Hematopoietic multipotent progenitor cell treated with erythropoietin and hydrocortisone succinate and interleukin-3 and kit ligand, for 8 days (in vitro differentiated cells): ENCODE data around the gene CPEB1.

Source experiments
- DNase-seq: peaks from one replicate; pipeline ENCODE4 v3.0.0-alpha.2; 2015

The CPEB1 gene

DNA sequence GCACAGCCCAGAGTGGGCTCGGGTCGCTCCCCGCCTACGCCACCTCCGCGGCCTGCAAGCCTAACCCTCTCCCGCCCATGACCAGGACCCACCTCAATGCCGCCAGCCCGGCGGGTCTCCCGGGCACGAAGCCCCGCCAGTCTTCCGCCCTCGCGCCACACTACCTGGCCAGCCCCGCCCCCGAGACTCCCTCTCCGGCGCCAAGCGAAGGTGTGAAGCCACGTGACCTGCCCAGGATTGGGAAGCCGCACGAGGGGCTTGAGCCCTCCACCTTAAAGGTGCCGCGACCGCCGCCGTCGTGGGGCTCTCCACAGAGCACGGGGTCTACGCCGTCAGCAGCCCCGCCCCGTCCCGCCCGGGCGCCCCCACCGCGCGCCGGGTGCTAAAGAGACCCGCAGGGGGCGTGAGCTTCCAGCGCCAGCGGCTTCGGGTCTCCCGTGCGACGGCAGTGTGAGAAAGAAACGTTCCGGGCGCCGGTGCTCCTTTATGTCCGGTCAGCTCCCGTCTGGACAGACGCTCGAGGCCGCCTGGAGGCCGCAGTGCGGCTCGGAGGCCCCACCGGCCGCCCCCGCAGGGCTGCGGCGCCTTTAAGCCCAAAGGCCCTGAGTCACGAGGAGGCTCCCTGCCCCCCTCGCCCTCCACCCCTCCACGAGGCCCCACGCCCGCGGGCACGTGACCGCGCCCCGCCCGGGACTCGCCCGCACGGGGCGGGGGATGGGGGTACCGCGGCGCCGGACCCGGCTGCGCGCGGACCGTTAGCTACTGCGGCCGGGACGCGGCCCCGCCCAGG is at the start of gene CPEB1:
Gene CPEB1 (minus strand): TSS at position 319 of the 790 bp plus-strand sequence. CDS start 18,904 bp downstream, outside the sequence.
- DNase-seq: peak; percentile 78

DNA sequence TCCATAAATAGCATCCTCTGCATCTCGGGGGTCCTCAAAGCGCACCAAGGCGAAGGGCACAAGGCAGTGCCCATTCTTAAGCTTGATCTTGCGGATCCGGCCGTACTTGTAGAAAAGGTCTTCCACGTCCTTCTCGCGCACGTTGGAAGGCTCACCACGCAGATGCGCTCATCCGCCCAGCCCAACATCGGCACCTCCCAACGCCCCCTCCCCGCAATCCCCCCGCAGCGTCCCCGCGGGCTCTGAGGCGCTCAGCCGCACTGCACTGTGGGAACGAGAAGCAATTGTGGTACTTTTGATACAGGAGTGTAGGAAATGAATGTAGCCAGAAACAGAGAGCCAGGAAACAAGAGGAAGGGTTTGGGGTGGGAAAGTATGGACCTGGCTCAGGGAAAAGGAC is 45.0 kb upstream of the CPEB1 start:
- DNase-seq: no peak

DNA sequence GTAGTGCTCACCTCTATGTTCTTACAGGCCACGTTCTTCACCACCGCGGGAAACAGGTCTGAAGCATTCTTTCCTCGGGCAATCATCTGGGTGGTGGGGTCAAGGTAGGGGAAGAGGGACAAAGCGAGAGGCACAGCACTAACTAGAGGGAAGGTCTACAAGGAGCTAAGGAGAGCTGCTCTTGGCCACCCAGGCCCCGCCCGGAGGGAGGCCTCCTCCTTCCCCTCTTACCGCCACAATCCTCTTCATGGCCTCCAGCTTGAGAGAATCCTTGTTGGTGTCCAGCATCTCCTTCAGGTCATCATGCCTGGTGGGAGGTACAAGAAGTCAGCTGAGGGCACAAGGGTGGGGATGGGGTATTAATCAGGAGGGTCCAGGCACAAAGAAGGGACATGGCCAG is 42.0 kb upstream of the CPEB1 start:
- no peak for DNase-seq

DNA sequence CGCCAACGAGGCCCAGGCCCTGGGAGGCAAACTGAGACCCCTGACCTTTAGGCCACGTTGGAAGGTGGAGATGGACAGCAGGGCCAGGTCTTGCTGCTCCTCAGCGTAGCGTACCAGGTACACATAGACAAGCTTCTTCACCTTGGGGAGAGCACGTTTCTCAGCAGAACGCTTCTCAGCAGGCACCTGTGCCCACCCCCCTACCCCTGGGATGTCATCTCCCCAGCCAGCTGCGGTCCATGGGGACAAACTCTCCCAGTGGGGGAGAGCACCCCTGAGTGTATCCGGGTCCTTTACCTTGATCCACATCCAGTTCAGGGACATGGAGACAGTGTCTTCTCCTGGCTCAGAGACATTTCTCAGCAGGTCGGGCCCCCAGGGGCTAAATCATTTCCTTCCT is 41.5 kb upstream of the CPEB1 start:
- no peak for DNase-seq

DNA sequence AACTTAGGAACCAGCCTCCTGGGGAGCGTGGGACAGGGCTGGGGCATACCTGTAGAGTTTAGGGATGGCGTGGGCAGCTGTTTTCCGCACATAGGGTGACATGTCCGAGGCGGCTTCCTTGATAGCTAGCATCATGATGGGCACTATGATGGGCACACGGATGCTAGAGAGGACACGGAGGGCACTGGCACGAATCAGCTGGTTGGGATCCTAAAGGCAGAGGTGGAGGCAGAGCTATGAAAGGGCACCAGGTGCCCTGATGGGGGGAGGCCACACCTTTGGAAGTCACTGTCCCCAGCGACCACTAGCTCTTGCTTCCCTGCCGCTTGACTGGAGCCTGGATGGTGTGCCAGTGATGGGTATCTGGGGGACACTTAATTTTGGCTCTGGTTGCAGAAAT is 34.2 kb upstream of the CPEB1 start:
- DNase-seq: no peak

DNA sequence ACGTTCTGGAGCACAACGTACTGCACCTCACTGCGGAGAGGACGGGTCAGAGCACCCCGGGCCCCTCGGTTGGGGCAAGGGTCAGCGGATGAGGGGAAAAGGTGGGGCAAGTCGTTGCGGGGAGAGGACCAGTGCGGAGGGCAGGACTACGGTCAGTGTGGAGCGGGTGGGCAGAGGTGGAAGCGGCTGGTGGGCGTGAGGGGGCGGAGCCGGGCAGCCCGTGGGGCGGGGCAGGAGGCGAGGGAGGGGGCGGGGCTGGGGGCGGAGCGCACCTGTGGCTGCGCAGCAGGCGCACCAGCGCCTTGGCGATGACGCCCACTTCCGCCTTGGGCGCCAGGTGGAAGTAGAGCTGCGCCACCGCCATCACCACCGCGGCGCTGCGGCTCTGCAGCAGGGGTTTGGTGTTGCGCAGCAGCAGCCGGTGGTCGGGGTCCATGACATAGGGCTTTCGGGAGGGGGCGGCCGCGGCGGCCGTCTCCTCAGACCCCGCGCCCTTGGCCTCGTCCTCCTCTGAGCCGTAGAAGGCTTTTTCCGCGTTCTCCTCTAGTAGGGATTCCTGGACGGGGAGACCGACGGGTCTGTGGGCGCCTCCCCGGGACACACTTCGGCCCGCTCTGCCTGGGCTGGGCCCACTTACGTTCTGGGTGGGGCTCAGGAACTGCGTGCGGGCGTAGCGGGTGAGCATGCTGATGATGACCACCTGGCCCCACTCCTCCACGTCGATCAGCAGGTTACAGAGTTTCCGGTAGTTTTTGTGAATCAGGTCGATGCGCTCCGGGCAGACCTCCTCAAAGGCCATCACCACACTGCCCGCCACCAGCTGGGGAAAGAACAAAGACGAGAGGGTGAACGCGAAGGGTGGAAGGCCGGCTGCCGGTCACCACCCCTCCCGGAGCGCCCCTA is 33.3 kb upstream of the CPEB1 start:
- peak; percentile 60 for DNase-seq

DNA sequence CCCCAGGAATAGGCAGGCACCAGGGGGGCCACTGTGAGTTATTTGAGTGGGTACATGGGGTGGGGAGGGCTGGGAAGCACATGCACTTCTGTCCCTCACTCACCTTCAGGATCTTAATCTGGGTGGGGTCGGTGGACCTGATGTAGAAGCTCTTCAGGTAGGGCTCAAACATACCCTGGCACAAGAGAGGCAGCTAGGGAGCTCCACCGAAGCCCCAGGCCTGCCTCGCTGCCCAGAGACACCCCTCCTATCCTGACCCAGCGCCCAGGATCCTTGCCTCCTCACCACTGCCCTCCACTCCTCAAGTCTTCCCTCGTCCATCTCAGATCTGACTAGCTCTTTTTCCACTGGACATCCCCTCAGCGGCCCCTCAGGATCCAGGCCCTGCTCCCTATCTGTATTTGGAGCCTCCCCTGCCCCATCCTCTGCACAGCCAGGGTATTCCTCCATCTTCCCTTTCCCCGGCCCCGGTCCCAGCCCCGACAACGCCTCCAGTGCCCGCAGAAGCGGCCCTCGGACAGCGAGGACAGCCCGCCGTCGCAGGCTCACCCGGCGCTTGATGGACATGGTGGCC is 32.5 kb upstream of the CPEB1 start:
- no peak for DNase-seq

DNA sequence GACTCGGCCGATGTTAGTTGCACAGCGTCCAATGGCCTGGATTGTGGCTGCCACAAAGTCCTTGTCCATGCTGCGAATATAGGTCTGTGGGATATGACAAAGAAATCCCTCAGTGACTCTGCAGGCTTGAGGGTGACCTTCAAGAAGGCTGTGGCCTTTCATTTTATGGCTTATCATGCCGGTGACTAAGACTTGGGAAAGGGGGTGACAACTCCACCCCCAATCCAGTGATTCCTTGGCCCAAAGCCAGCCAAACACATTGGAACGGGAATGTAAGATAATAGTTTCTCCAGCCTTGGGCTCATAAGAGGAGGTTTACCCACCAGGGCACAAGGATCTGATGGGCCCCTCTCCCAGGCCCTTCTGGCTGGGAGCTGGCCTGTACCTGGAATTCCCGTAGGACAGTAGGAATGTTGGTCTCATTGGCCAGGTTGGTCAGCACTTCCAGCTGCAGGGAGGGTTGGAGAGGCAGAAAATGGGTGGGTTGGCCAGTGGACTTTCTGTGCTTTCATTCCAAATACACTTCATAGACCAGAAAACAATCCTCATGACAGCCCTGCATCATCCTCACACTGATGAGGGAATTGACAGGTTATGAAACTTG is 30.7 kb upstream of the CPEB1 start:
- DNase-seq: no peak

DNA sequence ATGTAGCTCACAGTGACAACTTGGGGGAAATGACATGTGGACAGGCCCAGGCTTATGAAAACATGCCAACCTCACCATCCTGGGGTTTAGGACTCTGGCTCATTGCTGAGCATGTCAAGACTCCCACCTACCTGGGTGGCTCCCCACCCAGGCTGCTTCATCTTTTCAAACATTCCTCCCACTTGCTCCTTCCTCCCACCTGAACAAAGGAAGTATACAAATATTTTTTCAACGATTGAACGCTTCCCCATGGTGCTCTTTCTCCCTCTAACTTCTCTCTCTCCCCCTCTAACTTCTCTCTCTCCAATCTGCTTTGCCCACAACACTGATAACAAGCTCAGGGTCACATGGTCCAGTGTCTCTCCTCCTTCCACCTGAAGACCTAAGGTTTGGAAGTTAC is 27.7 kb upstream of the CPEB1 start:
- no peak for DNase-seq

DNA sequence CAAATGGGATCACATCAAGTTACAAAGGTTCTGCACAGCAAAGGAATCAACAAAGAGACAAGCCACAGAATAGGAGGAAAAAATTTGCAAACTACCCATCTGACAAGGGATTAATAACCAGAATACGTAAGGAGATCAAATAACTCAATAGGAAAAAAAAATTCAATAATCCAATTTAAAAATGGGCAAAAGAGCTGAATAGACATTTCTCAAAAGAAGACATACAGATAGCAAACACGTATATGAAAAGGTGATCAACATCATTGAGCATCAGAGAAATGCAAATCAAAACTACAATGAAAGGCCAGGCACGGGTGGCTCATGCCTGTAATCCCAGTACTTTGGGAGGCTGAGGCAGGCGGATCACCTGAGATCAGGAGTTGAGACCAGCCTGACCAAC is 23.5 kb upstream of the CPEB1 start:
- DNase-seq: no peak

DNA sequence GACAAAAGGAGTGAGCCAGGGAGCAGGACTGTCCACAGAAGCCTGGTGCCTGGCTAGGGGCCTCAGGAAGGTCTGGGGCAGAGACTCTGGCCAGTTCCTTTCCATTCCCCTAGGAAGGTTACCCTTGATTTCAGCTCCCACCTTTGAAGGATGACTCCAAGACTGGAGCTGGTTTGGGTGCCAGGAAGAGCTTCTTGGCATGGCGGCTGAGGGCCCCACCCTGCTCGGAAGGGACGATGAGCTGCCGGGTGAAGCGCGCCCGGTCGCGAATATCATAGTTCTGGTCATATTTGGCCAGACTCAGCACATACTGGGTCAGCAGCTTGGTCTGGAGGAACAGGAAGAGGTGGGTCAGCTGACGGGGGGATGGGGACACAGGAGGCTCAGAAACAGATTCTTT is 19.4 kb upstream of the CPEB1 start:
- DNase-seq: no peak

DNA sequence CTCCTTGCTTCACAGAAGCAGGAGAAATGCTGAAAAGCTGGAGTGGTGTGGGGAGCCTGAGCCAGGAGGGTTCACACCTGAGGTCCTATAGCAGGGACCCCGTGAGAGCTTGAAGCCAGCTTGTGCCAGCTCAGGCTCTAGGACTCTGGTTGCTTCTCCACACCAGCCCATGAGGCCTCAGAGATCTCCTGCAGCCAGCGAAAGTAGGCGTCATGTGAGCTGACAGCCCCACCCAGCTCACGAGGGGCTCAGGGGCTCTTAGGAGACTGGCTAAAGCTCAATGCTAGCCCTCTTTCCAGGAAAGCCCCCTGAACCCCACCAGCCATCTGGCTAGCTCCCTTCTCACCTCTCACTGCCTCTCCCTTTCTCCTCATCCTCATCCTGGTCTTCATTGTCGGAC is 16.9 kb upstream of the CPEB1 start:
- no peak for DNase-seq

DNA sequence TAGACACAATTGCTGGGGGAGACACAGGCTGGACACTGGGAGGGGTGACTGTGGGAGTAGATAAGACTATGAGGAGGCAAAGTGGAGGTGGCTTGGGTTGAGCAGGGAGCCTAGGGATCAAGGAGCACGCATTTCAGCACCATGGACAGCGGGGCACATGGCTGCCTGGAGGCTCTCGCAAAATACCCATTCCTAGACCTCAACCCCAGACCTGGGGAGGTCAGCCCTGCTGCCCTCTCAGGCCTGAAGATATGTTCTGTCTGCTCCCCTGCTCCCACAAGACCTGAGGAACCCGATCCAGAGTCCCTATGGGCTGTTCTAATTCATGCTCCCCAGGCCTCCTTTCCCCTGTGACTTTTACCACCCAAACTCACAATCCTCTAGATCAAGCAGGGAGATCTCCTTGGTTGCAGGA is 16.0 kb upstream of the CPEB1 start:
- peak; percentile 73 for DNase-seq

DNA sequence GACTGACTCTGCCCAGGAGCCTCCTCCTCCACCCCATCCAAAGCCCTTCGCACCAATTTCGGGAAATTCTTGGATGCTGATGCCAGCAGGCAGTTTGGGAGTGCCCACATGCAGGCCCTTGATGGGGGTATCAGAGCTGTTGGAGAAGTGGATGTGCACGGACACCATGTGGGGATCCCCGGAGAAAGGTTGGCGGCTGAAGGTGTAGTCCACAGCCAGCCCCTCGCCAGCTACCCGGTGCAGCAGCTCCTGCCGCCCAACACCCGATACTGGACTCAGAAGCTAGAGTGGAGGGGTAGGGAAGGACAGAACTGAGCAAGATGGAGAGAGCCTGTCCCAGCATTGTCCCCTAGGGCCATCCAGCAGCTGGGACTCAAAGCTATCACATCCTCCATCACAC is 15.5 kb upstream of the CPEB1 start:
- DNase-seq: no peak

DNA sequence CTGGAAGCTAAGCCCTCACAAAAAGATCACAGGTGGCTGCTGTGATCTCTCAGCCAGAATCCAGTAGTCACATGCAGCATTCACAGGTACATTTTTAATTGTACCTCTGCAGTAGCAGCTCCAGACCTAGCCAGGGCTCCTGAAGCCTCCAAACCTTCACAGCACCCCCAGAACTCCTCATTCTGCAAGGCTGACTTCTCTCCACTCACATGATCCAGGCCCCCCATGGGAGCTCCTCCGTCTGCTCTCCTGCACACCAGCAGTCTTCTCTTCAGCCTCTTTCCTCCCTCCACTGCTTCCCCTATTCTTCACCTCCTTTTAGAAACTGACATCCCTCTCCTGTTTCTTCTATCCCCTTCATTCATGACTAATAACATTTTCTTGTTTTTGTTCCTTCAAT is 13.2 kb upstream of the CPEB1 start:
- no peak for DNase-seq

DNA sequence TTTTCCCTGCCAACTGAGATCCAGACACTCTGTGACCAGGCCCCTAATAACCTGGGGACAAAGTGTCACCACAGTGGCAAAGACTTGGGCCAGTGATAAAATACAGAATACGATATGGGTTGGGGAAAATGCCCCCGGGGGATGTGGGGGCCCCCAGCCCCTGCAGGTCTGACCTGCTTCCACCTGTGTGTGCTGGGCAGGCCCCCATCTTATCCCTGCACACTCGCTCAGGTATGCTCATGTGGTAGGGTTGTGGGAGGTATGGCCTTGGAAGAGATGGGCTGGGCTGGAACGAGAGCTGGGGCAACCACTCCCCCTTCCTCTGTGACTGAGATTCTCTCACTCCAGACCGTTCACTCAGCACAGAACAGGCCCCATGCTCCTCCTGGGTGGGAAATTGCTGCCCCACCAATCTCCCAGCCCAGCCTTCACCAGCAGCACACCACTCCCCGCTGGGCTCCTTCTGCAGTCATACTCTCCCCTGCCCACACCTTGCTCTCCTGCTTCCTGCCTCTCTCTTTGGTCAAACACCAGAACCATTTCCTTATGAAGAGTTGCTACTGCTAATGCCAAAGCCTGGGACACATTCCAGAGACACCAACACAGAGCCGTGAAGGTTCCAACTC is 9.6 kb upstream of the CPEB1 start:
- DNase-seq: no peak

DNA sequence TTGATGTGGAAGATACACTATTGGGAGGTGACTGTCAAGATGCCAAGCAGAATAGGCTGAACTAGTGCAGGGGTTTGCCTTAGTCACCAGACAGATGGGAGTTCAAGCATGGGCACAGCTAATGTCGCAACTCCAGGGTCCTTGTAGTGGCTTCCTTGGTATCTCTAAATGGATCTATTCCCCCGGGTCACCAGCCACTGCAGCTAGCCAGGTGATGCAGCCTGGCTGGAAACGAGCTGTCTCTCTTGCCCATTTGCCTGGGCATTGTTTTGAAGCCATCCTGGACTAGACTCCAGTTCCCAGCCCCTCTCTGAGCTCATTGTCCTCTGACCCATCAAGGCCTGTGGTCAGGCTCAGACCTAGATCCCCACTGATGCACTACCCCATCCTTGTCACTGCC is 8.4 kb upstream of the CPEB1 start:
- DNase-seq: no peak

DNA sequence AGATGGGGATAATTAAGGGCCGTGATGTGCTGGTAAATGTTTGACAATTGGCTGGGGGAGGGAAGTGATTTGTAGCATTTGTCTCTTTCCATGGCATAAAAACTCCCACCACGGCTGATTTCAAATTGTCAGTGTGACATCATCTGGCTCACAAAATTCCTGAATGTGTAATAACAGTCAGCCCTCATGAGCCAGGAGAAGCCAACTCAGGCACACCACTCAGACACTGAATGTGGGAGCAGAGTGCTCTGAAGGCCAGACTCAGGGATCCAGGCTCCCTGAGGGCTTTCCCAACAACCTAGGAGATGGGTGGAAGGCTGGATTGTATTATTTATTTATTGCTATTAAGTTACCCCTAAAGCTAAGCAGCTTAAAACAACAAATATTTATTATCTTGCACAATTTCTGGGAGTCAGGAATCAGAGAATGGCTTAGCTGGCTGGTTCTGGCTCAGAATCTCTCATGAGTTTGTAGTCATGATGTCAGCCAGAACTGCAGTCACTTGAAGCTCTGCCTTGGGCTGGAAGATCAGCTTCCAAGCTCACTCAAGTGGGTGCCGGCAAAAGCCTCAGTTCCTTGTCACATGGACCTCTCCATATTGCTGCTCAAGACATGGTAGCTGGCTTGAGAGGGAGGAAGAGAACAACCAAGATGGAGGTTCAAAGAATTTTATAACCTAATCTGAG is 6.5 kb upstream of the CPEB1 start:
- no peak for DNase-seq

DNA sequence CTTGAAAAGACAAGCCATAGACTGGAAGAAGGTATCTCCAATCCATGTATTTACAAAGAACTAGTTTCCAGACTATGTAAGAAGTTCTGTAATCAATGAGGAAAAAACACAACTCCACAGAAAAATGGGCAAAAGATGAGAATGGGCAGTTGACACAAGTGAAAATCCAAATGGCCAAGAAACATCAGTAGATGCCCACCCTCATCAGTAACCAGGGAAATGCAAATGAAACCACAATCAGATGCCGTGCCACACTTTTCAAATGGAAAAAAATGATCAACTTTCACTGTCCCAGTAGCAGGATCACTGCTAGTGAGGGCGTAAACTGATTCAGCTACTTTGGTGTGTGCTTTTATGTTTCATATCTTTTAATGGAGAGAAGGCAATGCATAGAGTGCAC is 4.5 kb upstream of the CPEB1 start:
- no peak for DNase-seq

DNA sequence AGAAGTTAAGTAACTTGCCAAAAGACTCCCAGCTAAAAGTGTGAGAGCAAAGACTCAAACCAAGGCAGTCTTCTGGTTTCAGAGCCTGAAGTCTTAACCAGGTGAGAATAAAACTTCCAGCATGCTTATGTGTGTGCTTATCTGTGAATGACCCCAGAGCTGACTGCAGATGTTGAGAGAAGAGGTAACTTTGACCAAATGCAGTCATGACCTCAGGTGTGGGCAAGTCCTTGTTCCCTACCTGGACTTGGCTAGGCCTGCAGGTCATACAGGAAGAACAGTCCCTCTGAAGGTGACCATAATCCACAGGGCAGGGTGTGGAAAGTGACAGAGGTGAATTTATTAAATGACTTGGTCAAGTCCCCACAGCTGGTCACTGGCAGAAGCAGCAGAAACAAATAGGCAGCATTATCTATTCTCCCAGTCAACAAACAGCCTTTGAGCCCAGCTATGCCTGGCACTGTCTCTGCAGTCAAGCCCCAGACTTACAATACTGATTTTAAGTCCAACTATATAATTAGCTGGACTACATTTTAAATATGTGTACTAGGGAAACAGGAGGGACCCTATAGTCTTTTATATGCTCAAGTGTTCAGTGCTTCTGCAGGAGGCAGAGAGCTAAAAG is 3.0 kb upstream of the CPEB1 start:
- DNase-seq: peak; percentile 32

DNA sequence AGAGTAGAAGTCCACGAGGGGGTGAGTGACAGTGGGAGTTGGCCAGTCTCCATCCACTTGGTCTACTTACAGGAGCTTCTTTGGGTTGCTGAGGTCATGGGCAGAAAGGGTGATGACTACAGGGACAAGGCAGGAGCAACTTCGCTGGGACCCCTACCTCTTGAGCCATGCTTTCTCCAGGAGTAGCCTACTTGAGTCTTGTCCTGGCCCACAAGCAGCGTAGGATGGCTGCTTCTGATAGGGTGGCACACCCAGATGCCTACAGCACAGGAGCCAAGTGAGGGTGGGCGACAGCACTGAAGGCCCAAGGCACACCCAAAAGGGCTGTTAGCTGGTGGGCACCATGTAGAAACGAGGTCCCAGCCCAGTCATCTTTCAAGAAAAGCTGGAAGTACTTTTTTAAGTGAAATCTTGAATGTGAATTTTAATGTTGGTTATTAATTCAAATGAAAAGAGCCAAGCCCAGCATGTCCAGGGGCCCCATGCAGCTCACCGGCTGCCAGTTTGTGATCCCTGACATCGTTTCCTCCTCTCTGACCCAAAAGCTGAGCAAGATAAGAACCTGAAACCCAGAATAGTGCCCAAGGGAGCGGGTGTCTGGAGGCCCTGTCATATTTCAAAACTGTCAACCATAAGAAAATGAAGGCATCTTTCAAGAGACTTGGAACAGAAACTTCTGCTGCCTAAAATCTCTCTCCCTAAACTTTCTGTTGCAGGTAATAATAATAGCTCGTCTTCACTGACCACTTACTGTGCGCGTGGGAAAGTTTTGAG is 2.2 kb upstream of the CPEB1 start:
- peak; percentile 42 for DNase-seq
